GM18517 (cell line): ENCODE measurements around the gene FAM221B.

Source experiments
- ATAC-seq: cut with Tn5 transposase; IDR thresholded peaks from one replicate; pipeline ENCODE4 v1.9.1; 2021; ENCODE audit warnings: mild to moderate bottlenecking, moderate library complexity; ENCODE audit not compliant: unreplicated experiment

Gene FAM221B

GRCh38 chr9:35847792-35848572, 19.4 kb upstream of the FAM221B start:
- ATAC-seq: peak; percentile 95

- no peak for ATAC-seq
Observed at GRCh38 chr9:35845824-35846771, 17.6 kb upstream of the FAM221B start.

GRCh38 chr9:35844628-35845270, 16.2 kb upstream of the FAM221B start:
- ATAC-seq: no peak

- ATAC-seq: peak; percentile 68
Observed at GRCh38 chr9:35842795-35843194, 14.3 kb upstream of the FAM221B start.

- no peak for ATAC-seq
Observed at GRCh38 chr9:35842020-35842745, 13.7 kb upstream of the FAM221B start.

GRCh38 chr9:35841645-35841900, 13.0 kb upstream of the FAM221B start:
- ATAC-seq: no peak

- no peak for ATAC-seq
Observed at GRCh38 chr9:35840881-35841644, 12.5 kb upstream of the FAM221B start.

- no peak for ATAC-seq
Observed at GRCh38 chr9:35839926-35840325, 11.4 kb upstream of the FAM221B start.

- ATAC-seq: no peak
Observed at GRCh38 chr9:35836595-35836994, 8.1 kb upstream of the FAM221B start.

- ATAC-seq: no peak
Observed at GRCh38 chr9:35835766-35836165, 7.2 kb upstream of the FAM221B start.

- ATAC-seq: no peak
Observed at GRCh38 chr9:35835216-35835632, 6.7 kb upstream of the FAM221B start.

- ATAC-seq: no peak
Observed at GRCh38 chr9:35834260-35835215, 6.0 kb upstream of the FAM221B start.

GRCh38 chr9:35832814-35833213, 4.3 kb upstream of the FAM221B start:
- no peak for ATAC-seq

- no peak for ATAC-seq
Observed at GRCh38 chr9:35831040-35831439, 2.5 kb upstream of the FAM221B start.

- ATAC-seq: no peak
Observed at GRCh38 chr9:35829764-35830096, 1.2 kb upstream of the FAM221B start.

- no peak for ATAC-seq
Observed at GRCh38 chr9:35829084-35829763, 692 bp upstream of the FAM221B start, which contains the start of gene TMEM8B. Gene TMEM8B, plus strand, starts transcription at chr9:35829228. Its CDS starts 220 bp downstream, at chr9:35829448.

- no peak for ATAC-seq
Observed at GRCh38 chr9:35827486-35827885, 1.0 kb downstream of the FAM221B start.

- peak; percentile 66 for ATAC-seq
Observed at GRCh38 chr9:35826071-35826701, 2.3 kb downstream of the FAM221B start.
